NCI-H748 (cell line): ENCODE measurements around the gene EEF1G.
"Not testable (repeated sequence)": the region's sequence is repeated elsewhere in the genome, so short reads cannot be mapped to it uniquely, and the experiment has no call there.

ENCODE experiments used
- DNase-seq: peaks from one replicate; lab custom pipeline; 2025; ENCODE audit not compliant: unreplicated experiment; lab: John Stamatoyannopoulos, UW

The EEF1G gene

DNA sequence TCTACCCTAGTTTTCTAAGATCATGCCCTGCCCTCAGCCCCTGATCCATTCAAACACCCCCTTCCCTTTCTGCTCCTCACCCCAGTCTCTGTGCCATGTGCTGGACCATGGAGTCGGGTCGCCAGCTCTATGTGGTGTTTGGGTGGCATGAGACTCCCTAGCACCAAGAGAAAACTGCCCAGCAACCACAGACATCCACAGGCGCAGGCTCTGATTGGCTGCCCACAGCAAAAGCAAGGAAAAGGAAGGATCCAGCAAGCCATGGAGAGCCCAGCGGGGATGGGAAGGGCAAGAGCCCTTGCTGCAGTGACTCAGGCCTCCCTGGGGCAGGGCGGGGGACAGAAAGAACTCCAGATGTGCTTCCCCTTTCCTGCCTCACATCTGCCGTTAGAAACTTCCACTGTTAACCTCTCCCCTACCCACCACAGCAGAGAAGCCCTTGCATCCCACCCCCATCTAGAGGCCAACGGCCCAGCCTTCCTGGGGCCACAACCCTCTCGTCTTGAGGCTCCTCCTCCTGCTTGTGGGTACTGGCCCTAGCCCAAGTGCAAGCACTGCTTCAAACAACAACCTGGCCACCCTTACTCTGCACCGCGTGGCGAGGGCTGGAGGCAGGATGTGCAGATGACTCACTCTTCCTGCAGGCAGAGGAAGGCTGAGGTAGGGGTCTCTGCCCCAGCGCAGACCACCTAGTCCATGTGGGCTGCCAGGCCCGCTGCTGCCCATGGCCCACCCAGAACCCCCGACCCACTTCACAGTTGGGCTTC, 17.4 kb downstream of the EEF1G start:
- no peak for DNase-seq

DNA sequence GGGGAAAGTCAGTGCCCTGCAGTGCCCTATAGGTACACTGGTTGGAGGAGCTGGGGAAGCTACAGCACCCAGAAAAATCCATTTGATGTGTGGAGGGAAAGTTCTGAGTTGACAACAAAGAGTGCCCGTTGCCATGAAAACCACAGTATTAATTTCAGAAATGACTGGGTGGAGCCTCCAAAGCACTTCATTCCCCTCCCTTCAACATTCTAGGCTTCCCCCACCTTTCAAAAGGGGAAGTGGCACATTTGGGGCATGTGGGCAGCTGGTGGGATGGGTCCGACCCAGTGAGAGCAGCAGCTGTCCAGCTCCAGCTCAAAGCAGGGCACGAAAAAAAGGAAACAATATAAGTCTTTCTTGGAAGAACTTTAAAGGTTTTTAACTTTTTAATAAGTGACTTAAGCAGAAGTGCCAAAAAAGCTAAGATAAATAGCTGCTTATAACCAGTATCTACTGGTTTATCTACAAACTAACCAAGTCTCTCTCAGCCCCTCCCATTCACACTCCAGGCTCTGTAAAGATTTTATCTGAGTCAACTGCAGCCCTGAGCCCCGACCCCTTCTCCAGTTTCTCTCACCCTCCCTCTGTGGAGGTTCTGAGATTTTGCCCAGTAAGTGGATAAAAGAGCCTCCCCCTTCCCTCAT, 18.1 kb downstream of the EEF1G start:
- no peak for DNase-seq

DNA sequence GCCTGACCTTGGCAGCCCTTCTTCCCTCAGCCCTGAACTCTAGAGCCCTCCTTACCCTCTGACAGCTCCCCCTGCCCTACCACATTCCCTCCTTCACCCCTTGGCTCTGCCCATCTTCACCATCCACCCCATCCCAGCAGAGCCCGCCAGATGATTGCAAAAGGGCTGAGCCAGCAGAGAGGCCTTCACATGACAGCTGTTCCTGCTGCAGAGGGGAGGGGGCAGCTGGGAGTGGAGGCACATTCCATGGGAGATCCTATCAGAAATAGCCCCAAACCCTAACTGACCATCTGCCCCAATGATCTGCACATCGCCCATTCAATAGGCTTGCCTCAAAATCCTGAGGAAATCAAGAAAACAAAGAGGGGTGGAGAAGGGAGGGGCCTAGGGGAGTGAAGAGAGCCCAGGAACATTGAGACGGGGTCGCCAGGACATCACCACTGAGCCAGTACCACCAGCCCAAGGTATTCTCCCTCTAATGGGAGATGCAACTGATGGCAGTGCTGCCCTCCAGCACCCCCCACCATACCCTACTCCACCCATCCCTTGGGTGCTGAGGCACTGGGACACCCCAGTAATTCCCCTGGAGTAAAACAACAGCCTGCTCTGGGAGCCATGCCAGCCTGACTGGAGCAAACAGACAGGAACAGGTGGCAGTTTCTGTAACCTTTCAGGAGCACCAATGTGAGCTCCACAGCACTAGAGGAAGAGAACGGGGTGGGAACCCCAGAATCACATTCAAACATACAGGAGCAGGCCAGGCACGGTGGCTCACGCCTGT, 19.1 kb downstream of the EEF1G start:
- DNase-seq: no peak

DNA sequence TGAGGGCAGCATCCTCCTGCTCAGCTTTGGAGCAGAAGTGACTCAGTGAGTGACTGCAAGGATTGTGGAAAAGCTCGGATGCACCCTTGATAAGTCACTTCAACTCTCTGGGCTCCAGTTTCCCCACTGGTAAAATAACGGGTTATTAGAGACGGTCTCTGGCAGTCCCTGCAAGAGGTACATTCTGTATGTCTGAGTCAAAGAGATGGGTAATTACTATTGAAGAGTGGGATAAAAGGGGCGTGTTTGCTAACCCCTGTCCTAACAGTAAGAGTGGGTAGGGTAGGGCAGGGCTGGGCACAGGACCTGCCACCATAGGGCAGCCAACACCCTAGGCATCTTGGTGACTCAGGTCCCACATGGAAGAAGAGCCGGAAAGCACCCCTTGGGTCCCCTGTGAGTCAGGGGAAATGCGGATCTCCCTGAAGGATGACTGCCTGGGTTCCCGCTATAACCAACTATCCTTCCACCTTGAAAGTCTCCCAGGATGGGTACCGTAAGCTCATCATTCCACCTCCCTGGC, 19.8 kb downstream of the EEF1G start:
- no peak for DNase-seq

DNA sequence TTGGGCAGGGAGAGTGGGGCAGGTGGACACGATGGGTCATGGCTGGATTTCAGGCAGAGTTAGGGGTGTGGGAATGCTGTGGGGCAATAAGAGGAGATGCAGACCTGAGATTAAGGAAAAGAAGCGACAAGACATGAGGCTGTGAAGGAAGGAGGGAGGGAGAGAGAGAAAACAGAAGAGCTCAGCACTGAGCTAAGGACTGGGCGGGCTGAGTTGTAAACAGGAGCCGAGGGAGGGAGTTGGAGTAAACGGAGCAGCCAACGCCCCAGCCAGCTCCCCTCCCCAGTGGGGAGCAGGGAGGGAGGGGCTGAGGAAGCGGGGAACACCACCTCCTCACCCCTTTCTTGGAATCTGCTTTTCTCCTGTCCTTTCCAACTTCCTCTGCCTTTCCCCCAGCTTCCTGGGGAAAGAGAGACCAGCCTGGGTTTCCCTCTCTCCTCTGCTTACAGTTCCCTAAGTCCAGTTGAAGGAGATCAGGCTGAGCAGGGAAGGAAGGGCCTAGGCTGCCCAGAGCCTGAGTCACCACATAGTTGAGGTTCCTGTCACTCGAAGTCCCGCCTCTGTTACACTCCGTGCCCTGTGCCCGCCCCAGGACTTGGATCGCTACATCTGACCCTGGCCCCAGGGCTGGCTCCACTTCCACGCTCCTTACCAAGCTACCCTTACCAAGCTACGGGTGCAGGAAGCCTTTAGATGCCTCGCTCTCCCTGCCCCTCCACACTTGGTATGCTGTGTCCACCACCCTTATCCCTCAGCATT, 20.4 kb downstream of the EEF1G start:
- DNase-seq: no peak

DNA sequence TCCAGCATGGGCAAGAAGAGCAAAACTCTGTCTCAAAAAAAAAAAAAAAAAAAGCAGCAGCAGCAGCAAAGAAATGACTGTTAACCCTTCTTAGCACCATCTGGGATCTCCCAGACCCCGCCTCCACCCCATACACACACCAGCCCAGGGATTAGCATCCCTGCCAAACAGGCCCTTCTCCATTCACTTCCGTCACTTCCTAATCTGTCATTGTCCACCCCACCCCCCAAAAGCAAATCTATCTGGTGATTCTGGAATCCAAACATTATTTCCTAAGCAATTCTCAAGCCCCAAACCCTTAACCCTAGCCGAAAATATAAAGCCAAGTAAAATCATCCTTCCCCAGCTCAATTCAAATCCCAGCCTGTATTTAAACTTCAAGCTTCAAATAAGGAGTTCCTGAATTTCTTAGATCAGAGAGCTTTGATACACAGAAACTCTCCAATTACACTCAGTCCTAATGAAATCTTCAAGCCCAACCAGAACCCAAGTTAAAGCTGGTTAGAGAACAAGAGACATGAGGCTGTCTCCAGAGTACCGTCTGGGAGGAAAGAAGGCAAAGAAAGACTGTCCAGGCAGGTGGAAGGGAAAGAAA, 21.1 kb downstream of the EEF1G start:
- no peak for DNase-seq

DNA sequence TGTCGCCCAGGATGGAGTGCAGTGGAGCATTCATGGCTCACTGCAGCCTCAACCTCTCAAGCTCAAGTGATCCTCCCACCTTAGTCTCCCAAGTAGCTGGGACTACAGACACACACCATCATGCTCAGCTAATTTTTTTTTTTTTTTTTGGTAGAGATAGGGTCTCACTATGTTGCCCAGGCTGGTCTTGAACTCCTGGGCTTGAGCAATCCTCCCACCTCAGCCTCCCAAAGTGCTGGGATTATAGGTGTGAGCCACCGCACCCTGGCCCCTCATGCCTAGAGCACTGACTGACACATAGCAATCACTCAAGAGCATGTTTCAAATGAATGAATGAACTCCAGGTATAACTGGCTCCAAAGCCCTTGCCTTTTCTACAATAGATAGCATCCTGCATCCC, 23.2 kb downstream of the EEF1G start:
- not testable (repeated sequence) for DNase-seq

DNA sequence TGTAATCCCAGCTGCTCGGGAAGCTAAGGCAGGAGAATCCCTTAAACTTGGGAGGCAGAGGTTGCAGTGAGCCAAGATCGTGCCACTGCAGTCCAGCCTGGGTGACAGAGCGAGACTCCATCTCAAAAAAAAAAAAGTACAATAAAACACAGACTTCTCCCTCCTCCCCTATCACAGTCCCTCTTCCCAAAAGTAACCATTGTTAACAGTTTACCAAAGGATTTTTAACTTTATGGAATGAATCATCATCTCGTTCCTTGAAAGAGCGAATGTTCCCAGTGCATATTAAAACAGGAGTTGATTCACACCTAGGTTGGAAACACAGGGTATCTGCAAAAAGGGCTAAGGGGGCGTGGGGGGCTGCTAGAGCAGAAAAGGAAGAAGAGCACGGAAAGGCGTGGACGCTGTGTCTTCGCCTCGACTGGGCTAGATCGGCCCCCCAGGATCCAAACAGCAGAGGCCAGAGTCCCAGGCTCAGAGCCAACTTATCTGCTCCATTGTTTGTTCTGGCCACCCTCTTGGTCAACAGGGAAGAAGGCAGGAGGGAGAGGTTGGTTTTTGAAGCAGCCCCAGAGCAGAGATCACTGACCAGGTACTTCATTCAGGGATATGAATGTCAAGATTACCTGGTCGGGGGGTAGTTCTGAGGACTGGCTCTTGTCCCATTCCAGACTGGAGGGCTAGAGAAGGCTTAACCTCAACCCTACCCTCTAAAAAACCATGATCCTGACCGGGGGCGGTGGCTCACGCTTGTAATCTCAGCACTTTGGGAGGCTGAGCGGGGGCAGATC, 25.0 kb downstream of the EEF1G start:
- no peak for DNase-seq

DNA sequence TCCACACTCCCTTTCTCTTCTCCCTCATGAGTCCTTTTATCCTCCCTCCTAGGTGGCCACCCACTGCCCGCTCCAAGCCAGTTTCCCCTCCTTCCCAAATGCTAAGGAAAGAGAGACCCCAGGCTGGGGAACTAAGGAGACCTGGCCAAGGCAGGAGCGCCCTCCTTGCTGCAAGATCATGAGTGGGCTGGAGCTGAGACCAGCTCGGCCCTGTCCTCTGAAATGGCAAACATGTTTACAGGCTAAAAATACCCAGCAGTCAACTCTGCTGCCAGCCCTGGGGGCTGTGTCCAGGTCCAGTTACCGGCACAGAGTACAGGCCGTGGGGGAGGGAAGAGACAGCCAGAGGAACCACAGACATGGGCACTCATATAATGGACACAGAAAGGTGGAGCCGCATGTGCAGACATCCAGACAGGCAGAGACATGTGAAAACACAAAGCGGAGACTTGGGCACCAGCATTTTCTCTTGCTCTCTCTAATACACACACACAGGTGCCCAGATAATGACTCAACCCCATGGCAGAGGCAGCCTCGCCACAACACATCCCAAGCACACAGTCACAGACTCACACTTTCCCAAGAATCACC, 25.9 kb downstream of the EEF1G start:
- peak; percentile 14 for DNase-seq

DNA sequence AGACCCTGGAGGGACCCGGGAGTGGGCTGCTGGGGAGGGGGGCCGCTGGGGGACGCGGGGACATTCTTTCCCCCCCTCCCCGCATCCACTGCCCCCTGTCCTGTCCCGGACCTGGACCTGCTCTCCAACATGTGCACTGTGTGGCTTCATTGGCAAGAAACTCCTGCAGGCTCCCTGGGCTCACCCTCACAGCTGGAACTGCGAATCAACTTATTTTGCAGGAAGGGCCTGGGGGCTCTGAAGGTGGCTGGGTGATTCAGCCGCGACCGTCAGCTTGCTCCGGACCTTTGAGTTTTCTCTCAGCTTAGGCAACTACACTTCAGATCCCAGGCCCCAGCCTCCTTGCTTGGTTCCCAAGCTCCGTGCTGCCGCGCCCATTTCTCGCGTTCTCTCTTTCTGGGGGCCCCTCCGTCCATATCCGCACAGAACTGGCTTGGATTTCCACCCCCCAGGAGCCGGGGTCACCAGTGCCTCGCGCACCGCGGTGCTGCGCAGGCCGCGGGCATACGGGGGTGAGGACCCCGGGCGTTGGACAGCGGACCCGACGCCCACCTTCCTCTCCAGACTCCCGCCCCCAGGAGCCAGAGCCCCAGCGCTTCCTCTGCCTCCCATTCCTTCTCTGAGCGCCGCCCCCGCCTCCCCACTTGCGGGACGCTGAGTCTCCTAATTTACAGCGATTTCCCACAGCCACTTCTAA, 26.6 kb downstream of the EEF1G start:
- no peak for DNase-seq

DNA sequence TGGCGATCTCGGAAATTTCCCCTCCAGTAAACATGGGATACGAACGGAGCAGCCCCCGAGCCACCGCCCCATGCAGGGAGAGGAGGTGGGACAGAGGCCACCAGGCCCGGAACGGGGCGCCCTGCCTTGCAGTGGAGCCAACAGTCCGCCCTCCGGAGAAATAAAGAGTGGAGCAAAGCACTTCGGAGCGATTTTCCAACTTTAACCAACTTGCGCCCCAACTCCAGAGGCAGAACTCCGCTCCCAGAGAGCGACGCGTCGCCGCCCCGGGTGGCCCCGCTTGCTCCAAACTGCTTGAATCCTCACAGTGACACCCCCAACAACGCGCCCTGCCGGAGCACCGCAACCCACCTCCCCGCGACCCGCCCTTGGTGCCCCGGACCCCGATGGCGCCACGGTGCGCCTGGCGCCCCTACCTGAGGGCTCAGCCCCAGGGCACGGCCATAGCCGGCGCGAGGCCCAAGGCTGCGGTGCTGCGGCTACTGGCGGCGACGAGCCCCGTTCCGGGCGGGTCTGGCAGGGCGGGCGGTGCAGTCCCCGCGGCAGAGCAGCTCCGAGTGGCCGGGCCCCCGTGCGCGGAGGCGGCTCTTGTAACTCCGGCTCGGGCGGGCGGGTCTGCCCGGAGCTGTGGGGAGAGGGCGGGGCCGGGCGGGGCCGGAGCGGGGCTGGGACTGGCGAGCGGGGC, 27.3 kb downstream of the EEF1G start, which contains the start of gene AHNAK:
AHNAK (minus strand) TSS at position 563 of the 685 bp plus-strand sequence. CDS start 10,708 bp downstream, outside the sequence.
- peak; percentile 67 for DNase-seq

DNA sequence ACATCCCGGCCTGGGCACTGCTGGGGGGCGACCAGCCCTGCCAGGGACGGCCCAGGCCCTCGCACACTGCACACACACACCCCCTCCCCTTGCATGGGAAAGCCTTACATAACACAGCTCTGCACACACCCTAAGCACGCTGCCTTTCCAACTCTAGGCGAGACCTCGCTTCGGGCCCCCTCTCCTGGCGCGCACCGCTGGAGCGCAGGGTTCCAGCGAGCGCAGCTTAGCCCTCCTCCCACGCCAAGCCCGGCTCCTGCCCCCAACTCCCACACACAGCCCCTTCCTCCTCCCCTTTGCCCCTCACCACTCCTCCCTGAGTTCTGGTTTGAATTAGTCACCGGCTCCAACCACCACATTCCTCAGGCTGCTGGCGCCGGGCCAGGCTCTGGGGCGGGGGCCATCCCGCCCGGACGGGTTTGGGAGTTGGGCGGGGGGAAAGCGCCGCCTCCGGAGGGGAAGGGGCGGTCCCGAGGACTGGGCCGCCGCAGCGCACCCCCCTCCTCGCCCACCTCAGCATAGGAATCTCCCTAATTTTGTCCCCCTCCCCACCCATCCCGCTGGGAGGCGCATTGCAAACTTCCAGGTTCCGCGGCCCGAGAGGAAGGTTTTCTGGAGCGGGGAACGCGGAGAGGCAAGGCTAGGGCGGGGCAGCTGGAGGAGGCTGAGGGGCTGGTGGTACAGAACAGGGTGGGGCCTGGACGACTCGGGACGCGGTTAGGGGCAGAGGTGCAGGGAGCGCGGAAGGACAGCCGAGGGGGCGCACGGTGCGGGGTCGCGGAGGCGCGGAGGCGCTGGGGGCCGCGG, 28.1 kb downstream of the EEF1G start:
- peak; percentile 58 for DNase-seq

DNA sequence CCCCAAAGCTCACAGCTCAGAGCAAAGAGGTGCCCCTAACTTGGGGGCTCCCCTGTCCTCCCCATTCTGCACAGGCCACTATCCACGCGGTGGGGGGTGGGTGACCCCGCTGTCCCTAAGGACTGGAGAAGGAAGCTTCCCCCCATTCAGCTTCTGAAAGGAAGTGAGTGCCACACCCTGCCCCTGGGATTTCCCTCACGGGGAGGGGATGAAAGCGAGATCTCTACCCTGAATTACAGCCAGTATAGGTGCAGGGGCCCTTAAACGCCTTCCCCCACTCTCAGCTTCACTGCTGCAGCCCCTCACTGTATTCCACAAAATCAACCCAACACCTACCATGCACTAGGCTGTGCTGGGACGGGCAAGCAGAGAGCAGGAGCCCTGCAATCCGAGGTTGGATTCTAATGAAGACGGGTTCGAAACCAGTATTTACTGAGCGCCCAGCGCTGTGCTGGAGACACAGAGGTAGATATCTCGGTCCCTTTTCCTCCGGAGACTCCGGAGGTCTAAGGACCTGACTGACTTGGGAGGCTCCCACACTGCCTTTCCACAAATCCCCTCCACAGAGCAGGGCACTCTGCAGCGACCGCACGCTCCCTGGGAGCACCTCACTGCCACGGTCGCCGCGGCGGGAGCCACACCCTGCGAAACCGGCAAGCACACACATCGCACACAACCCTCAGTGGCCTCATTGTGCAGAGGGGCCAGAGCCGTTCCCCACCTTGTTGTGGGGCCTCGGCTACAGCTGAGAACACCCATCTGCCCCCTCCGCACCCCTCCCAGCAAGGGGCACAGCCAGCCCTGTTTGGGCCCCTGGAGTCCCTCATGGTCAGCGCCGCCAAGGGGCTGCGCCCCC, 28.9 kb downstream of the EEF1G start:
- peak; percentile 42 for DNase-seq

DNA sequence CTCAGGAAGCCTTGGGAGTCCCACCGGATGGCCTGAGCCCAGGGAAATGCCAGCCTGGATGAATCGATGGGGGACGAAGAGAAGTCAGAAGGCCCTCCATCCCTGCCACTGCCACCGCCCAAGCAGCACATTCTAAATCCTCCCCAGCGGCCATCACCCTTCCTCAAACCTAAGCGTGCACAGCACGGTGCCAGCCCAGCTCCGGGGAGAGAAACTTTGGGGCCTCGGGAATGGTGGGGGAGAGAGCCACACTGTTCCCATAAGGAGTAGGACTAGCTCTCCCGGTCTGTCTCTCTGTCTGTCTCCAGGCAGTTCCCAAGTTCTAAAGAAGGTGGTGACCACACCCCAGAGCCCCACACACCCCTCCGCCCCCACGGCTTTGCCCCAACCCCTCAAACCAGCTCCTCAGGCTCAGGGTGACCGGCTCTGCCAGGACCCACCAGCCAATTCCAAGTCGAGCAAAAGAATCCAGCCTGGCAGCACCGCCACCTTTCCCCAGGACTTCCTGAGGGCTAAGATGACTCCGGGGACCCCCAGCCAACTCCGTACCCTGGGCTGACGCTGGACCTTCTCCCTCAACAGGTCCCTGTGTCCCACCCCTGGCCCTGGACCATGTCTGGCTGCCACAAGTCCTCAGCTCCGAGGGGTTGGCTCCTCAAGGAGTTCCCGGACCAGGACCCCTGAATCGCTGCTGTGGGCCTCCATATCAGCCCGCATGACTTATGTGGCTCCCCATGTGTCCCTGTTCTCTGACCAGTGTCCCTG, 29.8 kb downstream of the EEF1G start:
- DNase-seq: no peak

DNA sequence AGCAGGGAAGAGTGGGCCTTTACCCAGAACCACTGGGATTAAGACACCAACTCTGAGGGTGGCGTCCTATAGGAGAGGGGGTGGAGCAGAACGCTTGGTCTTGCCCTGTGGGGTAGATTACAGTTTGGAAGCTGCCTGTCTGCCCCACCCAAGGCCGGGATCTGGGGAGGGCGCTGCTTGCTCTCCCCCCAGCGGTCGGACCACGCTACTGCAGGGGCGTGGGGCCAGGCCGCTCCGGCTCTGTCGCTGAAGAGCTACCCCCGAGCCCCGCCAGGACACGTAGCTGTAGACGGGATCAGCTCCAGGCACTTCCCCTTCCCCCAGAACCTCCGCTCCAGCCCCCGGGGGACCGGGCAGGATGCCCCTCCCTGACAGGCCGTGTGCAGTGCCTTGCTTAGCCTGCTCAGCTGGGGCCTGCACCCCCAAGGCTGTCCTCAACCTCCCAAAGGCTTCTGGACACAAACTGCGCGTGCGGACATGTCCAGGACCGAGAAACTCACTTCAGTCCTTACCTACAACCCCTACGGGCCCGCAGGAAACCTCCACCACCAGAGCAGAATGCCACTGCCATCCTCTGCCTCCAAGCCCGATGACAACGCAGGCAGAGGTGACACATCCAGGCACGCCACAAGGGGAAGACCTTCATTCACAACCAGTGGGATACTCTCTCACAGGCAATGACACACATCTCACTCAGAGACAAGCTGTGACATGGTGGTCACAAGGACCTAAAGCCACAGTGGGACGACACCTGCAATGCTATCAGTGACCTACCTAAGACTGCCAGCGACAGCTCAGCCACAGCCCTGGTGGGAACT, 30.7 kb downstream of the EEF1G start:
- DNase-seq: peak; percentile 69
